Activated CD4-positive, alpha-beta T cell treated with anti-CD3 and anti-CD28 coated beads, Interleukin-2, amount 10 ng/mL, durations not matched to agents 24 days and 14 days (primary cell): ENCODE measurements around the gene B4GALNT2. TPM values are rescaled to one million over a fixed set of nuclear protein-coding genes. Genes with fewer than 3 reads are reported as not detected.
"Not testable (repeated sequence)": the region's sequence is repeated elsewhere in the genome, so short reads cannot be mapped to it uniquely, and the experiment has no call there.

Source experiments
- DNase-seq: peaks from one replicate; pipeline ENCODE4 v3.0.0; 2022
- H3K27ac Mint-ChIP-seq: one replicate; pipeline ENCODE4 v1.8.0; 2022; ENCODE audit warnings: mild to moderate bottlenecking, mixed read lengths
- H3K27me3 Mint-ChIP-seq: one replicate; pipeline ENCODE4 v1.8.0; 2022; ENCODE audit warnings: mixed read lengths
- H3K36me3 Mint-ChIP-seq: one replicate; pipeline ENCODE4 v1.8.0; 2022; ENCODE audit warnings: low read depth, mild to moderate bottlenecking, mixed read lengths
- H3K4me1 Mint-ChIP-seq: one replicate; pipeline ENCODE4 v1.8.0; 2021; ENCODE audit warnings: mixed read lengths
- H3K4me3 Mint-ChIP-seq: one replicate; pipeline ENCODE4 v1.8.0; 2022; ENCODE audit warnings: mild to moderate bottlenecking, moderate library complexity, mixed read lengths
- H3K9me3 Mint-ChIP-seq: one replicate; pipeline ENCODE4 v1.8.0; 2021; ENCODE audit warnings: mixed read lengths
- intact Hi-C: fragments of 100-400 bp; cut with micrococcal nuclease; formaldehyde crosslinking; loops from one replicate; pipeline ENCODE4 v1.15.1; 2023
- total RNA-seq: library from RNA; stranded (reverse); gene quantifications from 2 replicates; pipeline ENCODE4 v1.2.3, GENCODE V29; 2022

The B4GALNT2 gene
- total RNA-seq: 0.02 and 0.05 TPM in 2 replicates

GRCh38 chr17:49132699-49133364 is at the start of gene B4GALNT2:
Gene B4GALNT2, plus strand, starts transcription at chr17:49132769. Its CDS starts 24 bp downstream, at chr17:49132793.
- peaks cover 68% of the 10 kb centered on the region for H3K27me3 Mint-ChIP-seq
- H3K36me3 Mint-ChIP-seq: no peaks in the 10 kb centered on the region
- intact Hi-C loops: no loop called here
- H3K9me3 Mint-ChIP-seq: no peaks in the 10 kb centered on the region
- H3K27ac Mint-ChIP-seq: no peak within 1 kb of the TSS
- H3K4me3 Mint-ChIP-seq: peak within 1 kb of the TSS; percentile 41
- peaks cover 3% of the 10 kb centered on the region for H3K4me1 Mint-ChIP-seq
- peak; percentile 59 for DNase-seq

- H3K36me3 Mint-ChIP-seq, intact Hi-C loops, H3K4me1 Mint-ChIP-seq, H3K4me3 Mint-ChIP-seq, H3K9me3 Mint-ChIP-seq, DNase-seq, H3K27ac Mint-ChIP-seq: not testable (repeated sequence)
- peaks cover 26% of the 10 kb centered on the region for H3K27me3 Mint-ChIP-seq
These were observed 47.5 kb upstream of the B4GALNT2 start for GRCh38 chr17:49085046-49085445.

DNA sequence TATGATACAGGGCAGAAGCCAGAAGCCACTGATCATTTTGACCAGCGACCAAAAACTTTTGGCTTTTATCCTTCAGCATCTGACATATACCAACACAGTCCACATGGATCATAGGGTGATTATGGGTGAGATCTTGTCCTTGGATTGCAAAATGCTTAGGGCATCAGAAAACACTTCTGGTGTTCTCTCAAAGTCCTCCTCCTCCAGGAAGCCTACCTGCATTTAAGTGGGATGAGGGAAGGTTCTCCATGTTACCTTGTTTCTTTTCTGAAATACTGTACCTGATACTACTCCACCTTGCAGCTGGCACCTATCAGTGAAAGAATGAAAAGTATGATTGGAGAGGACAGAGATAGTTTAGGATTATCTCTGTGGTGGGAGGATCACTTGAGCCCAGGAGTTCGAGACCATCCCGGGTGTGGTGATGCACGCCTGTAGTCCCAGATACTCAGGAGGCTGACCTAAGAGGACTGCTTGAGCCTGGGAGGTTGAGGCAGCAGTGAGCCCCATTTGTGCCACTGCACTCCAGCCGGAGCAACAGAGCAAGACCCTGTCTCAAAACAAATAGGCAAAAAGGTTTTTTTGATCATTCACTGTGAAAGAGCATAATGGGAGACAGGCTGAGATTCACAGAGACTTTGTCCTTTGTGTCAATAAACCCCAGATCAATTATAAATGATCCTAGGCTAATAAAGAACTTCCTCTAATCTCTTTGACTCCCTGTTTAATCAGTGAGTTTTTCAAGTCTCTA is 46.8 kb upstream of the B4GALNT2 start:
- H3K27ac Mint-ChIP-seq: no peak overlapping the region

DNA sequence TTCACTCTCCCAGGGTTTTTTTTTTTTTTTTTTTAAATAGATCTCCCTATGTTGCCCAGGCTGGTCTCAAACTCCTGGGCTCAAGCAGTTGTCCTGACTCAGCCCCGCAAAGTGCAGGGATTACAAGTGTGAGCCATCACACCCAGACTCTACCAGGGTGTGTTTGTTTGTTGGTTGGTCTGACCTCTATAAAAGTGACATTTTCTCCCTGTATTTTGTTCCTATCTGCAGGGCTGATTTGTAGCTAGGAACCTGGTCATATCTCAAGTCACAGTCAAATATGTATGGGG is 46.3 kb upstream of the B4GALNT2 start:
- Mint-ChIP-seq H3K4me1 (no peaks in the 10 kb centered on the region), H3K27me3 (peaks cover 23% of the 10 kb centered on the region)

More for the DNA sequence above, 46.8 kb upstream of the B4GALNT2 start:
- Mint-ChIP-seq H3K9me3 (no peaks in the 10 kb centered on the region), H3K4me3 (no peak overlapping the region), H3K36me3 (no peaks in the 10 kb centered on the region), H3K27me3 (peaks cover 26% of the 10 kb centered on the region), H3K4me1 (no peaks in the 10 kb centered on the region)
- DNase-seq: no peak
- intact Hi-C loops: no loop called here

DNA sequence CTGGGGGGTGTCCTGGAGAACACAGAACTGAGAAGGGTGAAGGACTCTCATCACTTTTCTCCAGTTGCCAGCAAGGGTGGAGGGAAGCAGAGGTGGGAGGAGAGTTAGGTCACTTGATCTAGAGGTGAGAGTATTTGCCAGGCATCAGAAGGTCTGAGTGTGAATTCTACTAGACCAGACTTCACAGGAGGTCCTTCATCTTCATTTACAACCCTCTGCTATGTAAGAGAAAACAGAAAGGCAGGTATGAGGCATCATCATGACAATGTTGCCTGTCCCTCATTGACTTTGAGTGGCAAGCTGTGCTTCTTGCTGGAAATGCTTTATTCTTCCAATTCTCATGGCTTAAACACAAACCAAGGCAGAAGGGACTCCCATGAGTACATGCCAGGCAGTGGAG is 45.9 kb upstream of the B4GALNT2 start:
- no peak overlapping the region for H3K4me3 Mint-ChIP-seq
- H3K27me3 Mint-ChIP-seq: peaks cover 22% of the 10 kb centered on the region
- intact Hi-C loops: no loop called here
- no peaks in the 10 kb centered on the region for H3K36me3 Mint-ChIP-seq
- no peak for DNase-seq
- H3K4me1 Mint-ChIP-seq: no peaks in the 10 kb centered on the region
- H3K27ac Mint-ChIP-seq: no peak overlapping the region
- no peaks in the 10 kb centered on the region for H3K9me3 Mint-ChIP-seq

More for the DNA sequence above, 46.3 kb upstream of the B4GALNT2 start:
- intact Hi-C loops: no loop called here
- Mint-ChIP-seq H3K9me3 (no peaks in the 10 kb centered on the region), H3K27ac (no peak overlapping the region), H3K36me3 (no peaks in the 10 kb centered on the region), H3K4me3 (no peak overlapping the region)
- DNase-seq: no peak

DNA sequence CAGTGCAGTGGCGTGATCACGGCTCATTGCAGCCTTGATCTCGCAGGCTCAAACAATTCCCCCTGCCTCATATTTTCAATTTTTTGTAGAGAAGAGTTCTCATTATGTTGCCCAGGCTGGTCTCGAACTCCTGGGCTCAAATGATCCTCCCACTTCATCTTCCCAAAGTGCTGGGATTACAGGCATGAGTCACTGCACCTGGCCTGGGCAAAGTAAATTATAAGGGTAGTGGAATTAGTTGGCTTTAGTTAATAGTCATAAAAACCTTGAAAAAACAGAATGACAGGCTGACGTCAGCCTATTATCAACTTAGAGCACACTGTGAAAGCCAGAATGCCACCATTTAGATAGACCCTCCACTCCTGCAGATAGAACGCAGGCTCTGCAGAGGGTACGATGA is 43.5 kb upstream of the B4GALNT2 start:
- no peak for DNase-seq
- Mint-ChIP-seq H3K4me3 (no peak overlapping the region), H3K9me3 (no peaks in the 10 kb centered on the region), H3K27me3 (peaks cover 18% of the 10 kb centered on the region), H3K4me1 (no peaks in the 10 kb centered on the region), H3K36me3 (no peaks in the 10 kb centered on the region), H3K27ac (no peak overlapping the region)
- intact Hi-C loops: no loop called here

- Mint-ChIP-seq H3K4me1 (no peaks in the 10 kb centered on the region), H3K9me3 (no peaks in the 10 kb centered on the region), H3K36me3 (no peaks in the 10 kb centered on the region), H3K27ac (no peak overlapping the region), H3K4me3 (no peak overlapping the region), H3K27me3 (peaks cover 9% of the 10 kb centered on the region)
- intact Hi-C loops: no loop called here
- DNase-seq: no peak
These were observed 41.5 kb upstream of the B4GALNT2 start for GRCh38 chr17:49090878-49091594.

DNA sequence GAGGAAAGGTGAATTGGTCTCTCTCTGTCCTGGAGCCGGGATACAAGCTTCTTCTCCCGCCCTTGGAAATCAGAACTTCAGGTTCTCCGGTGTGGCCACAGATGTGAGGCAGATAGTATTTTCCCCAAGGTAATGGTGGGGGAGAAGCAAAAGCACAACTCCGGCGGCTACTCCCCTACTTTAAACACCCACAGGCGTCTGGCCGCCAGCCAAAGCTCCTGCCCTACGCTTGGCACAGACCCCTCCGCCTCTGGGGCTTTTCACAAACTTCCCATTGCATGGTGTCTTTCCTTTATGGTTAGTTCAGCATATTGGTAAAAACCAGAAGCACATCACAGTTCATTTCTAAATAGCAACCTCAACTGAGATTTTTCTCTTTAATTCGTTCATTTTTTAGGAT is 39.4 kb upstream of the B4GALNT2 start:
- Mint-ChIP-seq H3K4me3 (no peak overlapping the region), H3K9me3 (no peaks in the 10 kb centered on the region), H3K36me3 (no peaks in the 10 kb centered on the region), H3K27me3 (peaks cover 2% of the 10 kb centered on the region), H3K4me1 (no peaks in the 10 kb centered on the region), H3K27ac (no peak overlapping the region)
- intact Hi-C loops: no loop called here
- no peak for DNase-seq

GRCh38 chr17:49100601-49101000 is 32.0 kb upstream of the B4GALNT2 start:
- no peak for DNase-seq
- no peak overlapping the region for H3K4me3 Mint-ChIP-seq
- no peaks in the 10 kb centered on the region for H3K9me3 Mint-ChIP-seq
- H3K4me1 Mint-ChIP-seq: no peaks in the 10 kb centered on the region
- peaks cover 6% of the 10 kb centered on the region for H3K27me3 Mint-ChIP-seq
- intact Hi-C loops: no loop called here
- H3K36me3 Mint-ChIP-seq: no peaks in the 10 kb centered on the region
- no peak overlapping the region for H3K27ac Mint-ChIP-seq

- no peaks in the 10 kb centered on the region for H3K36me3 Mint-ChIP-seq
- H3K9me3 Mint-ChIP-seq: no peaks in the 10 kb centered on the region
- H3K27me3 Mint-ChIP-seq: peaks cover 6% of the 10 kb centered on the region
- no peaks in the 10 kb centered on the region for H3K4me1 Mint-ChIP-seq
- H3K27ac Mint-ChIP-seq: no peak overlapping the region
- no peak for DNase-seq
- H3K4me3 Mint-ChIP-seq: no peak overlapping the region
- intact Hi-C loops: no loop called here
These were observed 31.5 kb upstream of the B4GALNT2 start for GRCh38 chr17:49101054-49101534.

- H3K27ac Mint-ChIP-seq, H3K4me3 Mint-ChIP-seq, DNase-seq, H3K9me3 Mint-ChIP-seq, H3K4me1 Mint-ChIP-seq, H3K36me3 Mint-ChIP-seq, intact Hi-C loops: not testable (repeated sequence)
- peaks cover 13% of the 10 kb centered on the region for H3K27me3 Mint-ChIP-seq
These were observed 29.2 kb upstream of the B4GALNT2 start for GRCh38 chr17:49103360-49103759.

GRCh38 chr17:49104511-49105074 is 28.0 kb upstream of the B4GALNT2 start:
- peaks cover 17% of the 10 kb centered on the region for H3K27me3 Mint-ChIP-seq
- intact Hi-C loops: no loop called here

GRCh38 chr17:49106321-49107210 is 26.0 kb upstream of the B4GALNT2 start:
- DNase-seq: no peak
- H3K4me3 Mint-ChIP-seq: no peak overlapping the region
- no peak overlapping the region for H3K27ac Mint-ChIP-seq
- H3K4me1 Mint-ChIP-seq: no peaks in the 10 kb centered on the region
- no peaks in the 10 kb centered on the region for H3K9me3 Mint-ChIP-seq
- peaks cover 17% of the 10 kb centered on the region for H3K27me3 Mint-ChIP-seq
- intact Hi-C loops: no loop called here
- H3K36me3 Mint-ChIP-seq: no peaks in the 10 kb centered on the region

More at GRCh38 chr17:49104511-49105074, 28.0 kb upstream of the B4GALNT2 start:
- Mint-ChIP-seq H3K4me3 (no peak overlapping the region), H3K4me1 (no peaks in the 10 kb centered on the region), H3K27ac (no peak overlapping the region), H3K36me3 (no peaks in the 10 kb centered on the region), H3K9me3 (no peaks in the 10 kb centered on the region)
- DNase-seq: no peak
